ENCODE data around the gene KIAA0513.

KIAA0513 gene

GRCh38 chr16:85083051-85083639, 55.5 kb downstream of the KIAA0513 start:
- H3K4me1 ChIP-seq = peaks cover 4% of the 10 kb centered on the region
- no peaks in the 10 kb centered on the region for H3K79me2 ChIP-seq
- H3K4me3 ChIP-seq (ENCODE audit: low read depth, low read length) = no peak overlapping the region
- no peaks in the 10 kb centered on the region for H3K9me3 ChIP-seq (ENCODE audit: control insufficient read depth, low read length)
- H3K4me2 ChIP-seq (ENCODE audit: low read length) = no peak overlapping the region
- TF ChIP-seq, protein P1, sequence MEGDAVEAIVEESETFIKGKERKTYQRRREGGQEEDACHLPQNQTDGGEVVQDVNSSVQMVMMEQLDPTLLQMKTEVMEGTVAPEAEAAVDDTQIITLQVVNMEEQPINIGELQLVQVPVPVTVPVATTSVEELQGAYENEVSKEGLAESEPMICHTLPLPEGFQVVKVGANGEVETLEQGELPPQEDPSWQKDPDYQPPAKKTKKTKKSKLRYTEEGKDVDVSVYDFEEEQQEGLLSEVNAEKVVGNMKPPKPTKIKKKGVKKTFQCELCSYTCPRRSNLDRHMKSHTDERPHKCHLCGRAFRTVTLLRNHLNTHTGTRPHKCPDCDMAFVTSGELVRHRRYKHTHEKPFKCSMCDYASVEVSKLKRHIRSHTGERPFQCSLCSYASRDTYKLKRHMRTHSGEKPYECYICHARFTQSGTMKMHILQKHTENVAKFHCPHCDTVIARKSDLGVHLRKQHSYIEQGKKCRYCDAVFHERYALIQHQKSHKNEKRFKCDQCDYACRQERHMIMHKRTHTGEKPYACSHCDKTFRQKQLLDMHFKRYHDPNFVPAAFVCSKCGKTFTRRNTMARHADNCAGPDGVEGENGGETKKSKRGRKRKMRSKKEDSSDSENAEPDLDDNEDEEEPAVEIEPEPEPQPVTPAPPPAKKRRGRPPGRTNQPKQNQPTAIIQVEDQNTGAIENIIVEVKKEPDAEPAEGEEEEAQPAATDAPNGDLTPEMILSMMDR (IDR thresholded peaks at IDR 0.05) = no peak
- H2AFZ ChIP-seq = no peak overlapping the region
- H3K27ac ChIP-seq = no peak overlapping the region
- H3K9ac ChIP-seq = no peak overlapping the region
- H3K27me3 ChIP-seq (ENCODE audit: control insufficient read depth, insufficient read depth, low read length) = no peaks in the 10 kb centered on the region
- H3K36me3 ChIP-seq (ENCODE audit: control insufficient read depth, insufficient read depth, low read length) = no peaks in the 10 kb centered on the region

- Histone ChIP-seq H3K27ac (no peak overlapping the region), H3K79me2 (no peaks in the 10 kb centered on the region), H3K27me3 (ENCODE audit: control insufficient read depth, insufficient read depth, low read length) (no peaks in the 10 kb centered on the region), H3K4me1 (peaks cover 4% of the 10 kb centered on the region), H2AFZ (no peak overlapping the region), H3K36me3 (ENCODE audit: control insufficient read depth, insufficient read depth, low read length) (no peaks in the 10 kb centered on the region), H3K4me3 (ENCODE audit: low read depth, low read length) (no peak overlapping the region), H3K9ac (no peak overlapping the region), H3K9me3 (ENCODE audit: control insufficient read depth, low read length) (no peaks in the 10 kb centered on the region), H3K4me2 (ENCODE audit: low read length) (no peak overlapping the region)
- TF ChIP-seq, protein P1 (IDR thresholded peaks at IDR 0.05) = no peak
Measured at GRCh38 chr16:85084841-85085510, 57.4 kb downstream of the KIAA0513 start.

GRCh38 chr16:85085721-85086120, 58.1 kb downstream of the KIAA0513 start:
- no peak overlapping the region for H3K27ac ChIP-seq
- H3K4me2 ChIP-seq (ENCODE audit: low read length) = no peak overlapping the region
- no peak overlapping the region for H2AFZ ChIP-seq
- H3K27me3 ChIP-seq (ENCODE audit: control insufficient read depth, insufficient read depth, low read length) = no peaks in the 10 kb centered on the region
- peaks cover 4% of the 10 kb centered on the region for H3K4me1 ChIP-seq
- H3K79me2 ChIP-seq = no peaks in the 10 kb centered on the region
- no peak overlapping the region for H3K4me3 ChIP-seq (ENCODE audit: low read depth, low read length)
- H3K9me3 ChIP-seq (ENCODE audit: control insufficient read depth, low read length) = no peaks in the 10 kb centered on the region
- H3K36me3 ChIP-seq (ENCODE audit: control insufficient read depth, insufficient read depth, low read length) = no peaks in the 10 kb centered on the region
- TF ChIP-seq, protein P1 (IDR thresholded peaks at IDR 0.05) = no peak
- no peak overlapping the region for H3K9ac ChIP-seq

DNA sequence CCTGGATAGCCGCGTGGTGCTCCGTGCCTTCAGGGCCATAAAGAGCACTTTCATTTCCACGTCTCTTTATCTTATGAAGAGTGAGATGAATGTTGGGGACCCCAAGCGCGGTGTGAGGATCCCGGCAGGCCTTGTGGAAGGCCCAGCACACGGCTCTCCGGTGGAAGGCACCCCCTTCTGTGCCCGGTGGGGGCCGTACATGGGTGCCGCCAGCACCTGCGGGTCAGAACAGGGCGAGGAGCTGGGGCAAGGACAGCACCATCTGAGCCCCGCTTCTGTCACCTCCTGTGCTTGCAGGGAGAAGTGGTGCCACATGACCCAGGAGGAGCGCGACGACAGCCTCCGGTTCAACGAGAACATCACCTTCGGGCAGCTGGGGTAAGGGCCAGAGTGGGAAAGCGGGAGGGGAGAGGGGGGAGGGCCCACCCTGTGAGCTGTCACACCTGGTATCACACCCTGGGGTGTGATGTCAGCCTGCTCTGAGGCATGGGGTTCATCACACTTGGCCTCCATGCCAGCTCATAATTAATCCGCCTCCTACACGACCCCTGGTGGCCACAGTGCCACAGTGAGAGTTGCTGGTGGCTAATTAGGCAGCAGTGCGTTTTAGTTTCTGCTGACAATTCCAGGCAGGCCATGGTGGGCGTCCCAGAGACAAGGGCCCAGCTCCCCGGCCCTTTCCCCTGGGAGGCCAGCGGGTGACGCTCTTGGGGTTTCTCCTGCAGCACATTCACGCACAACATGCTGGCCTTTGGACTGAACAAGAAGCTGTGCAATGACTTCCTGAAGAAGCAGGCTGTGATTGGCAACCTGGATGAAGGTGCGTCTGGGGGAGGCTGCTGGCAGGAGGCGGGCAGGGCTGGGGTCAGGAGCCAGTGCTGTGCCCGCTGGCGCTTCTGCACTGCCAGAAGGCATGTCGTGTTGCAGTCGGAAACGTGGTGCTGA, 59.0 kb downstream of the KIAA0513 start:
- no peak overlapping the region for H3K4me3 ChIP-seq (ENCODE audit: low read depth, low read length)
- no peaks in the 10 kb centered on the region for H3K9me3 ChIP-seq (ENCODE audit: control insufficient read depth, low read length)
- H3K4me1 ChIP-seq = peaks cover 4% of the 10 kb centered on the region
- H3K27me3 ChIP-seq (ENCODE audit: control insufficient read depth, insufficient read depth, low read length) = no peaks in the 10 kb centered on the region
- no peak overlapping the region for H3K27ac ChIP-seq
- H3K4me2 ChIP-seq (ENCODE audit: low read length) = no peak overlapping the region
- no peak overlapping the region for H2AFZ ChIP-seq
- H3K36me3 ChIP-seq (ENCODE audit: control insufficient read depth, insufficient read depth, low read length) = no peaks in the 10 kb centered on the region
- H3K79me2 ChIP-seq = no peaks in the 10 kb centered on the region
- no peak overlapping the region for H3K9ac ChIP-seq
- TF ChIP-seq, protein P1 (IDR thresholded peaks at IDR 0.05) = peak; percentile 72
